GM12873 (cell line): ENCODE results near the gene NDST3.

Source experiments
- CTCF ChIP-seq: IDR thresholded peaks from 2 replicates; pipeline ENCODE4 v1.5.1; 2012; ENCODE audit warnings: low read depth, mild to moderate bottlenecking, moderate library complexity, low read length, control low read depth; ENCODE audit not compliant: insufficient read depth; ENCODE audit errors: missing control alignments

The NDST3 gene

GRCh38 chr4:118036336-118036735 is 2.0 kb downstream of the NDST3 start:
- TF ChIP-seq CTCF = no peak

- no peak for TF ChIP-seq CTCF
Observed at GRCh38 chr4:118037955-118038354, 3.7 kb downstream of the NDST3 start.

- TF ChIP-seq CTCF = no peak
Observed at GRCh38 chr4:118046323-118046722, 12.0 kb downstream of the NDST3 start.

- TF ChIP-seq CTCF = no peak
Observed at GRCh38 chr4:118047043-118047442, 12.8 kb downstream of the NDST3 start.

GRCh38 chr4:118058955-118059354 is 24.7 kb downstream of the NDST3 start:
- TF ChIP-seq CTCF = no peak

- TF ChIP-seq CTCF = no peak
Observed at GRCh38 chr4:118059397-118059796, 25.1 kb downstream of the NDST3 start.

- peak; percentile 70 for TF ChIP-seq CTCF
Observed at GRCh38 chr4:118076958-118077766, 42.9 kb downstream of the NDST3 start.

- TF ChIP-seq CTCF = no peak
Observed at GRCh38 chr4:118077767-118078105, 43.5 kb downstream of the NDST3 start.
